HG03442 (cell line): Measurements from ENCODE around the gene ZMYND11.
"Not testable (repeated sequence)": the region's sequence is repeated elsewhere in the genome, so short reads cannot be mapped to it uniquely, and the experiment has no call there.

Experiments used
- ATAC-seq: cut with Tn5 transposase; IDR thresholded peaks from one replicate; pipeline ENCODE4 v1.9.1; 2021; ENCODE audit warnings: mild to moderate bottlenecking, moderate library complexity; ENCODE audit not compliant: unreplicated experiment

The ZMYND11 gene

GRCh38 chr10:279232-279631, 144.0 kb downstream of the ZMYND11 start:
- no peak for ATAC-seq

GRCh38 chr10:279655-280054, 144.4 kb downstream of the ZMYND11 start:
- no peak for ATAC-seq

GRCh38 chr10:282294-283139, 147.3 kb downstream of the ZMYND11 start:
- ATAC-seq = peak; percentile 41

GRCh38 chr10:283140-283479, 147.9 kb downstream of the ZMYND11 start:
- no peak for ATAC-seq

GRCh38 chr10:283916-284356, 148.7 kb downstream of the ZMYND11 start:
- ATAC-seq = peak; percentile 87

- no peak for ATAC-seq
Measured at GRCh38 chr10:285216-285615, 150.0 kb downstream of the ZMYND11 start.

- ATAC-seq = no peak
Measured at GRCh38 chr10:287026-287709, 151.9 kb downstream of the ZMYND11 start.

- ATAC-seq = no peak
Measured at GRCh38 chr10:287814-288213, 152.6 kb downstream of the ZMYND11 start.

- no peak for ATAC-seq
Measured at GRCh38 chr10:288316-289200, 153.3 kb downstream of the ZMYND11 start.

GRCh38 chr10:289581-289980, 154.3 kb downstream of the ZMYND11 start:
- ATAC-seq = no peak

- ATAC-seq = no peak
Measured at GRCh38 chr10:290026-290725, 154.9 kb downstream of the ZMYND11 start.

GRCh38 chr10:293636-294035, 158.4 kb downstream of the ZMYND11 start:
- no peak for ATAC-seq

- ATAC-seq = no peak
Measured at GRCh38 chr10:297567-297966, 162.3 kb downstream of the ZMYND11 start.

- no peak for ATAC-seq
Measured at GRCh38 chr10:298033-298432, 162.8 kb downstream of the ZMYND11 start.

GRCh38 chr10:299512-299911, 164.3 kb downstream of the ZMYND11 start:
- ATAC-seq = no peak

GRCh38 chr10:299969-300368, 164.7 kb downstream of the ZMYND11 start:
- no peak for ATAC-seq

- ATAC-seq = not testable (repeated sequence)
Measured at GRCh38 chr10:300580-300979, 165.3 kb downstream of the ZMYND11 start.

GRCh38 chr10:301536-301935, 166.3 kb downstream of the ZMYND11 start:
- ATAC-seq = no peak
